ENCODE data around the gene OSBP2.

DNA sequence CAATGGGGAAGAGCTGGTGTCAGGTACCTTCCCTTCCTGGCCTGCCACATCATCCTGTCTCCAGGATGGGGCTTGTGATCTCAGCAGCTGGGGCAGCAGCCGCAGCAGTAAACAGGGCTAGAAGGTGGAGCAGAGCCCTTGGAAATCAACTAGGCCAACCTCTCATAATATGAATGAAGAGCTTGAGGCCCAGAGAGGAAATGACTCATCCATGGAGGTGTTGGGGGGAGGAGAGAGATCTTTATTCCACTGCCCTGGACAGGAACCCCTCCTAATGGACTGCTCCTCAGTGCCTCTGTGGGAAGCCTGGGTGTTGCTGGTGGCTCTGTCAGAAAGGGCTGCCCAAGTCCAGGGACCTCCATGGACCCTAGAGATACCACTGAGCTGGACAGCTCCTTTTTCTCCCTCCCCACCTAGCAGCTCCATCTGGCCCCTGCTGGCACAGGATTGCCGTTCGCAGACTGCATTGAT, 111.8 kb downstream of the OSBP2 start:
- TF ChIP-seq ARNTL (CRISPR knock-in tag; IDR thresholded peaks at IDR 0.05; ENCODE audit: borderline replicate concordance, low read depth) = no peak
- no peak for TF ChIP-seq ISL1 (CRISPR knock-in tag; IDR thresholded peaks at IDR 0.05)
- TF ChIP-seq RARB (CRISPR knock-in tag; IDR thresholded peaks at IDR 0.05) = no peak
- no peak for TF ChIP-seq ZFP30 (CRISPR knock-in tag; IDR thresholded peaks at IDR 0.05)
- no peak for TF ChIP-seq PATZ1 (CRISPR knock-in tag; IDR thresholded peaks at IDR 0.05; ENCODE audit: borderline replicate concordance)
- TF ChIP-seq POU6F1 (CRISPR knock-in tag; IDR thresholded peaks at IDR 0.05; ENCODE audit: borderline replicate concordance, low read depth) = no peak
- no peak for TF ChIP-seq SNAI2 (CRISPR knock-in tag; IDR thresholded peaks at IDR 0.05)
- TF ChIP-seq, protein P1, sequence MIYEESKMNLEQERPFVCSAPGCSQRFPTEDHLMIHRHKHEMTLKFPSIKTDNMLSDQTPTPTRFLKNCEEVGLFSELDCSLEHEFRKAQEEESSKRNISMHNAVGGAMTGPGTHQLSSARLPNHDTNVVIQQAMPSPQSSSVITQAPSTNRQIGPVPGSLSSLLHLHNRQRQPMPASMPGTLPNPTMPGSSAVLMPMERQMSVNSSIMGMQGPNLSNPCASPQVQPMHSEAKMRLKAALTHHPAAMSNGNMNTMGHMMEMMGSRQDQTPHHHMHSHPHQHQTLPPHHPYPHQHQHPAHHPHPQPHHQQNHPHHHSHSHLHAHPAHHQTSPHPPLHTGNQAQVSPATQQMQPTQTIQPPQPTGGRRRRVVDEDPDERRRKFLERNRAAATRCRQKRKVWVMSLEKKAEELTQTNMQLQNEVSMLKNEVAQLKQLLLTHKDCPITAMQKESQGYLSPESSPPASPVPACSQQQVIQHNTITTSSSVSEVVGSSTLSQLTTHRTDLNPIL (CRISPR knock-in tag; IDR thresholded peaks at IDR 0.05; ENCODE audit: low read depth) = no peak
- TF ChIP-seq GLIS3 (CRISPR knock-in tag; IDR thresholded peaks at IDR 0.05) = no peak
- TF ChIP-seq BACH2 (CRISPR knock-in tag; IDR thresholded peaks at IDR 0.05; ENCODE audit: borderline replicate concordance) = no peak
- TF ChIP-seq TSHZ2 (CRISPR knock-in tag; IDR thresholded peaks at IDR 0.05) = no peak
- TF ChIP-seq ZNF565 (CRISPR knock-in tag; conservative IDR thresholded peaks at IDR 0.05; ENCODE audit: low read depth) = no peak
- TF ChIP-seq ZFP3 (CRISPR knock-in tag; IDR thresholded peaks at IDR 0.05) = no peak
- no peak for TF ChIP-seq ZNF70 (CRISPR knock-in tag; IDR thresholded peaks at IDR 0.05)

Data from SK-N-SH treated with all-trans-retinoic acid at 6 μM for 48 hours (cell line).